Transverse colon (tissue), 4 donors: ENCODE results near the gene NR4A3. TPM values are rescaled to one million over a fixed set of nuclear protein-coding genes. Genes with fewer than 3 reads are reported as not detected.

ENCODE experiments used
- DNase-seq: peaks from one replicate; pipeline ENCODE4 v3.0.0-alpha.2; 2019
- H3K27ac ChIP-seq, 4 donors: fragments of 200-600 bp; sonication (generic); 2 replicates each; pipeline ENCODE4 v1.5.1; 2016 to 2018; ENCODE audit warnings: inconsistent platforms in 4 of 4
- H3K27me3 ChIP-seq: fragments of 200-600 bp; sonication (generic); 2 replicates; pipeline ENCODE4 v1.5.1; 2017; ENCODE audit warnings: inconsistent platforms
- H3K36me3 ChIP-seq, 4 donors: fragments of 200-600 bp; sonication (generic); 2 replicates each; pipeline ENCODE4 v1.5.1; 2017 to 2019; ENCODE audit warnings: inconsistent platforms in 4 of 4
- H3K4me1 ChIP-seq, 4 donors: fragments of 200-600 bp; sonication (generic); 2 replicates each; pipeline ENCODE4 v1.5.1; 2017 to 2020; ENCODE audit warnings: inconsistent platforms in 4 of 4
- H3K4me3 ChIP-seq, 4 donors: fragments of 200-600 bp; sonication (generic); 1 replicate in 1 of 4; 2 replicates in 3 of 4; pipeline versions ENCODE4 v1.5.1 to v1.6.1; 2017 to 2019; ENCODE audit warnings: inconsistent platforms in 4 of 4
- H3K9me3 ChIP-seq, 2 donors: fragments of 200-600 bp; sonication (generic); 2 replicates each; pipeline ENCODE4 v1.5.1; 2017 to 2019; ENCODE audit warnings: inconsistent platforms in 2 of 2
- EP300 ChIP-seq: sonication (generic); formaldehyde crosslinking; IDR thresholded peaks from one replicate; pipeline ENCODE4 v1.6.1; 2017; ENCODE audit warnings: antibody characterized with exemption, low read depth
- POLR2A ChIP-seq: fragments of 450-650 bp; IDR thresholded peaks from one replicate; pipeline ENCODE4 v1.6.1; 2016; ENCODE audit warnings: antibody characterized with exemption, mild to moderate bottlenecking, moderate library complexity
- POLR2AphosphoS5 ChIP-seq, 3 donors: sonication (generic); formaldehyde crosslinking; IDR thresholded peaks; one replicate each; pipeline ENCODE4 v1.6.1; 2016; ENCODE audit warnings: antibody characterized with exemption in 3 of 3
- WGBS, 2 donors: methylation state at CpG; one replicate each; pipeline ENCODE4 v1.1.5; 2018; ENCODE audit warnings: low coverage in 1 of 2; 5-methylcytosine and 5-hydroxymethylcytosine counted together
- in situ Hi-C, 4 donors: fragments of 200-750 bp; cut with MboI; loops; one replicate each; pipeline versions ENCODE4 v1.15.0 to v1.15.1; 2017; ENCODE audit warnings: low sequenced_read_pairs in 3 of 4, low pct_ligation_motif_present in 1 of 4, low pct_unique_long_range_greater_than_20kb in 1 of 4
- intact Hi-C: fragments of 100-400 bp; cut with DNase I; formaldehyde crosslinking; loops from one replicate; pipeline ENCODE4 v1.15.1; 2023; ENCODE audit warnings: low total_unique reads
- total RNA-seq, 4 donors: library from RNA; depleted of rRNA; stranded (reverse); fragments of >200 nt; gene quantifications; one replicate each; pipeline ENCODE4 v1.1.0, GENCODE V29; 2016
- TF ChIP-seq, protein P1 (sequence below), 5 experiments: fragments of 200-600 bp in 3 of 5; fragments of 450-650 bp in 2 of 5; sonication (generic) in 3 of 5; IDR thresholded peaks; 1 replicate in 2 of 5; 2 replicates in 3 of 5; pipeline ENCODE4 v1.5.1; 2016 to 2017; ENCODE audit warnings: antibody characterized with exemption in 5 of 5, inconsistent platforms in 3 of 5, mild to moderate bottlenecking in 2 of 5, moderate library complexity in 1 of 5

The NR4A3 gene
- total RNA-seq, 4 donors from 2014 or later = 0.48 to 3.4 (median 1.3) TPM

DNA sequence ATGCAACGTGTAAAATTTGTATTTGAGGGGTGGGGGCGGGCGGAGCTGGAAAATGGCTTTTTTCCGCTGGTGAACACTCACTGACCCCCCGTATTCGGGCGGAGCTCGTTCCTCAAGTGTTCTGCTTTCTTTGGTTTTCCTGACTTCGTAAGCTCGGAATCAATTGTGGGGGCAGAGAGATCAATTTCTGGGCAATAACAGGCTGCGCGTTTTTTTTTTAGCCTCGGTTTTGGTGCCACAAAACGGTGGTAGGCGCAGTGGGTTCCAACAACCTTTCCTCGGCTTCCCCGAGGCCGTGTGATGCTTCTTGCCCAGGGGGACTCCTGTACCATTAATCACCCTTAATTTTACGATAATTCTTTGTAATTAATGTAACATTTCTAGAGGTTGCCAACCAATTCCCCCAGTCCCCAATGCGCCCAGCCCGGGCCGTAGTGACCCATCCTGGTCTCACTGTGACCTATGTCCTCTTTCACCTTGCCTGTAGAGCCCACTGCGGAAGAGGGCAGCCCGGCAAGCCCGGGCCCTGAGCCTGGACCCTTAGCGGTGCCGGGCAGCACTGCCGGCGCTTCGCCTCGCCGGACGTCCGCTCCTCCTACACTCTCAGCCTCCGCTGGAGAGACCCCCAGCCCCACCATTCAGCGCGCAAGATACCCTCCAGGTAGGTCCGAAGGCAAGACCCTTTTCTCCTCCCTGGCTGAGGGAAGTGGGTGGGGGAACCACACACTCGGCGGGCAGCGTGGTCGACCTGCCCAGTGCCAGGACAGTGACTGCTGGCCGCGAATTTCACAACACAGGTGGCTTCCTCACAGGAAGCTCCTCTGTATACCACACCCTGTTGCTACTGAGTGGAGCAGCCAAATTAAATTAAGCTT, 3.7 kb downstream of the NR4A3 start:
- in situ Hi-C loops = no loop called here
- DNase-seq = peak; percentile 9
- no peaks in the 10 kb centered on the region for H3K36me3 ChIP-seq
- peak overlapping the region in 2 of 4 donors; percentile 69 to 79 for H3K4me3 ChIP-seq
- TF ChIP-seq POLR2A = no peak
- TF ChIP-seq EP300 = no peak
- TF ChIP-seq, protein P1, sequence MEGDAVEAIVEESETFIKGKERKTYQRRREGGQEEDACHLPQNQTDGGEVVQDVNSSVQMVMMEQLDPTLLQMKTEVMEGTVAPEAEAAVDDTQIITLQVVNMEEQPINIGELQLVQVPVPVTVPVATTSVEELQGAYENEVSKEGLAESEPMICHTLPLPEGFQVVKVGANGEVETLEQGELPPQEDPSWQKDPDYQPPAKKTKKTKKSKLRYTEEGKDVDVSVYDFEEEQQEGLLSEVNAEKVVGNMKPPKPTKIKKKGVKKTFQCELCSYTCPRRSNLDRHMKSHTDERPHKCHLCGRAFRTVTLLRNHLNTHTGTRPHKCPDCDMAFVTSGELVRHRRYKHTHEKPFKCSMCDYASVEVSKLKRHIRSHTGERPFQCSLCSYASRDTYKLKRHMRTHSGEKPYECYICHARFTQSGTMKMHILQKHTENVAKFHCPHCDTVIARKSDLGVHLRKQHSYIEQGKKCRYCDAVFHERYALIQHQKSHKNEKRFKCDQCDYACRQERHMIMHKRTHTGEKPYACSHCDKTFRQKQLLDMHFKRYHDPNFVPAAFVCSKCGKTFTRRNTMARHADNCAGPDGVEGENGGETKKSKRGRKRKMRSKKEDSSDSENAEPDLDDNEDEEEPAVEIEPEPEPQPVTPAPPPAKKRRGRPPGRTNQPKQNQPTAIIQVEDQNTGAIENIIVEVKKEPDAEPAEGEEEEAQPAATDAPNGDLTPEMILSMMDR (IDR thresholded peaks at IDR 0.05) = no peak
- TF ChIP-seq POLR2AphosphoS5 (IDR thresholded peaks at IDR 0.05) = no peak
- peaks cover 79% of the 10 kb centered on the region for H3K27me3 ChIP-seq
- intact Hi-C loops = no loop called here
- H3K4me1 ChIP-seq = peaks cover 13 to 45% (median 39%) of the 10 kb centered on the region in 4 donors
- no peak overlapping the region for H3K27ac ChIP-seq
- WGBS, 2 donors = 30 to 50% methylated on average over 11 to 44 of the region's 44 CpGs
- no peaks in the 10 kb centered on the region for H3K9me3 ChIP-seq

DNA sequence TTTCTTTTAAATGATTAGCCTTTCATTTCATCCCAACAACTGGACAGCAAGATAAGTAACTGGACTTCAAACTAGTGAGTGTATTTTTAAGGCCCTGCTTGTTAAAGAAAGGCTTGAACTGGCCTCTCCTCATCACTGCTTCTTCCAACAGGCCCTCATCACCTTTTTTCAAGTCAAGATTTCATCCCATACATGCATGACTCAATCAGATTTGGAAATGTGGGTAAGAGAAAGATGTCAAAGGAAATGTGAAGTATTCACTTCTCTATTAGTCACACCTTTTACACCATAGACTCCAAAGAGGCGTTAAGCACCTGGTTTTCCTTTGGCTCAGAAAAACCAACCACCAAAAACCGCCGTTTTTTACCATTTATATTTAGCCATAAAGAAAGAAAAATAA, 4.9 kb downstream of the NR4A3 start:
- H3K4me1 ChIP-seq = peaks cover 9 to 38% (median 35%) of the 10 kb centered on the region in 4 donors
- no peak overlapping the region for H3K4me3 ChIP-seq
- TF ChIP-seq POLR2AphosphoS5 (IDR thresholded peaks at IDR 0.05) = no peak
- TF ChIP-seq, protein P1 (IDR thresholded peaks at IDR 0.05) = no peak
- no peak for TF ChIP-seq EP300
- no peak for TF ChIP-seq POLR2A
- WGBS, 2 donors = 7 to 44% methylated on average over 3 of the region's 3 CpGs
- H3K27ac ChIP-seq = no peak overlapping the region
- no peak for DNase-seq
- no peaks in the 10 kb centered on the region for H3K36me3 ChIP-seq
- no peaks in the 10 kb centered on the region for H3K9me3 ChIP-seq
- intact Hi-C loops = no loop called here
- peaks cover 91% of the 10 kb centered on the region for H3K27me3 ChIP-seq
- in situ Hi-C loops = no loop called here

DNA sequence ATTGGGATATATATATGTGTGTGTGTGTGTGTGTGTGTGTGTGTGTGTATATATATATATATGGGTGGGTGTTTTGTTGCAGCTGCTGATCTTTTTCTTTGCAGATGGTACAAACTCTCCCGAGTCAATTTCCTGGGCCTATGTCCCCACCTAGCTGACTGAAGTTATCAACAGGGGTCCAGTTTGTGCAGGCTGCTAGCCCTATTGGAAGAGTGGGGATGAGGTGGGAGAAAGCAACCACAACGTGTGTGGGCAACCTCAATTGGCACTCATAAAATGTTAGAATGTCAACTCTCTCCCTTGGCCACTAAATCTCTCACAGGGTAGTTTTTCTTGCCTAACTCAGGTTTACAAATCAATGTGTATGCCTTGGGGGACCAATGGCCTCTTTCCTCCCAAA, 5.6 kb downstream of the NR4A3 start:
- no peak overlapping the region for H3K4me3 ChIP-seq
- in situ Hi-C loops (no loop called here), intact Hi-C loops (no loop called here)
- DNase-seq = no peak
- no peak for TF ChIP-seq EP300
- no peak for TF ChIP-seq POLR2A
- TF ChIP-seq, protein P1 (IDR thresholded peaks at IDR 0.05) = no peak
- no peak for TF ChIP-seq POLR2AphosphoS5 (IDR thresholded peaks at IDR 0.05)
- no peak overlapping the region for H3K27ac ChIP-seq
- no peaks in the 10 kb centered on the region for H3K36me3 ChIP-seq
- peaks cover 94% of the 10 kb centered on the region for H3K27me3 ChIP-seq
- WGBS, 2 donors = 43% methylated on average over 2 of the region's 2 CpGs; no CpG with 5 or more reads in 1 of the 2 donors
- H3K9me3 ChIP-seq = no peaks in the 10 kb centered on the region
- peaks cover 9 to 35% (median 31%) of the 10 kb centered on the region in 4 donors for H3K4me1 ChIP-seq

DNA sequence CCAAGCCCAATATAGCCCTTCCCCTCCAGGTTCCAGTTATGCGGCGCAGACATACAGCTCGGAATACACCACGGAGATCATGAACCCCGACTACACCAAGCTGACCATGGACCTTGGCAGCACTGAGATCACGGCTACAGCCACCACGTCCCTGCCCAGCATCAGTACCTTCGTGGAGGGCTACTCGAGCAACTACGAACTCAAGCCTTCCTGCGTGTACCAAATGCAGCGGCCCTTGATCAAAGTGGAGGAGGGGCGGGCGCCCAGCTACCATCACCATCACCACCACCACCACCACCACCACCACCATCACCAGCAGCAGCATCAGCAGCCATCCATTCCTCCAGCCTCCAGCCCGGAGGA, 6.3 kb downstream of the NR4A3 start:
- no peak for DNase-seq
- no peak overlapping the region for H3K4me3 ChIP-seq
- 86% methylated on average over 15 of the region's 15 CpGs; no CpG with 5 or more reads in 1 of the 2 donors for WGBS, 2 donors
- TF ChIP-seq, protein P1 (IDR thresholded peaks at IDR 0.05) = no peak
- TF ChIP-seq POLR2AphosphoS5 (IDR thresholded peaks at IDR 0.05) (no peak), EP300 (no peak), POLR2A (no peak)
- H3K9me3 ChIP-seq = no peaks in the 10 kb centered on the region
- intact Hi-C loops = no loop called here
- no peak overlapping the region for H3K27ac ChIP-seq
- in situ Hi-C loops = no loop called here
- H3K27me3 ChIP-seq = peaks cover 90% of the 10 kb centered on the region
- peaks cover 9 to 27% (median 23%) of the 10 kb centered on the region in 4 donors for H3K4me1 ChIP-seq
- no peaks in the 10 kb centered on the region for H3K36me3 ChIP-seq
